ENCODE measurements around the gene CD300LF.

DNA sequence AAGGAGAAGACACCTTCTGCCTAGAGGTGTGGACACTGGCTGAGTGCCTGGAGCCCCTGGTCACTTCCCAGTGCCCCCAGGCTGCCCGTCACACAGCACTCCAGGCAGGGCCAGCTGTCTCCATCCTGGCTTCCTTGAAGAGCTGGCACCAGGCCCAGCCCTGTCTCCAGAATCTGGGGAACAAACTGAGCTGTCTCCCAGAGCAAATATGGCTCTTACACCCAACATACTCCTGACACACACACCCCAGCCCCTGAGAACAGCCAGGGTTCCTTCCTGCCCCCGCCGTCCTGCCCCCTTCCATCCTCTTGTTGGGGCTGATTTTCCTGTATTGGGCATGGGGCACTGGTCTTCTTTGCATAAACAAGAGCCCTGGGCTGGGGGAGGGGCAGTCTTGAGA is 44.8 kb upstream of the CD300LF start:
- TF ChIP-seq CTCF (IDR thresholded peaks at IDR 0.05 in 2 of 3, conservative IDR thresholded peaks at IDR 0.05 in 1 of 3; ENCODE audit: control insufficient read depth in 2 of 3, extremely low read depth in 1 of 3, insufficient read depth in 1 of 3, low read depth in 3 of 3, low read length in 3 of 3), result no peak
- no peak for TF ChIP-seq POLR2A (IDR thresholded peaks at IDR 0.05; ENCODE audit: low read depth, low read length)
- no peak for TF ChIP-seq EP300 (IDR thresholded peaks at IDR 0.05; ENCODE audit: borderline replicate concordance in 1 of 2, control insufficient read depth in 1 of 2, low read depth in 2 of 2, low read length in 2 of 2)
- TF ChIP-seq, protein P1, sequence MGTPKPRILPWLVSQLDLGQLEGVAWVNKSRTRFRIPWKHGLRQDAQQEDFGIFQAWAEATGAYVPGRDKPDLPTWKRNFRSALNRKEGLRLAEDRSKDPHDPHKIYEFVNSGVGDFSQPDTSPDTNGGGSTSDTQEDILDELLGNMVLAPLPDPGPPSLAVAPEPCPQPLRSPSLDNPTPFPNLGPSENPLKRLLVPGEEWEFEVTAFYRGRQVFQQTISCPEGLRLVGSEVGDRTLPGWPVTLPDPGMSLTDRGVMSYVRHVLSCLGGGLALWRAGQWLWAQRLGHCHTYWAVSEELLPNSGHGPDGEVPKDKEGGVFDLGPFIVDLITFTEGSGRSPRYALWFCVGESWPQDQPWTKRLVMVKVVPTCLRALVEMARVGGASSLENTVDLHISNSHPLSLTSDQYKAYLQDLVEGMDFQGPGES (IDR thresholded peaks at IDR 0.05), result no peak
- TF ChIP-seq ZNF274 (IDR thresholded peaks at IDR 0.05; ENCODE audit: insufficient read depth, insufficient read length), result no peak
- TF ChIP-seq JUND (IDR thresholded peaks at IDR 0.05; ENCODE audit: low read depth, low read length), result no peak
- TF ChIP-seq RAD51 (IDR thresholded peaks at IDR 0.05), result no peak
- no peak for TF ChIP-seq RBBP5 (conservative IDR thresholded peaks at IDR 0.05)
- no peak for TF ChIP-seq POLR2AphosphoS5 (IDR thresholded peaks at IDR 0.05; ENCODE audit: low read length)
- no peak for TF ChIP-seq CEBPB (IDR thresholded peaks at IDR 0.05; ENCODE audit: borderline replicate concordance in 1 of 2, low read depth in 2 of 2, low read length in 2 of 2)
- TF ChIP-seq YY1 (IDR thresholded peaks at IDR 0.05; ENCODE audit: low read depth, low read length), result no peak
- no peak for TF ChIP-seq RFX5 (IDR thresholded peaks at IDR 0.05; ENCODE audit: low read depth, low read length)
- TF ChIP-seq BRCA1 (IDR thresholded peaks at IDR 0.05; ENCODE audit: low read depth, low read length), result no peak
- no peak for TF ChIP-seq NFIC (IDR thresholded peaks at IDR 0.05; ENCODE audit: low read depth, low read length)
